GM12891 (cell line): Measurements from ENCODE around the gene PRKCE.

ENCODE experiments used
- PAX5 ChIP-seq: IDR thresholded peaks from 2 replicates; pipeline ENCODE4 v1.6.1; 2011; ENCODE audit warnings: low read length, moderate library complexity, mild to moderate bottlenecking; ENCODE audit not compliant: insufficient read depth, severe bottlenecking
- POLR2A ChIP-seq: IDR thresholded peaks from 2 replicates; pipeline ENCODE4 v1.6.1; 2011; ENCODE audit warnings: low read depth, low read length, control low read depth
- POLR2AphosphoS5 ChIP-seq: IDR thresholded peaks from 2 replicates; pipeline ENCODE4 v1.6.1; 2011; ENCODE audit warnings: low read depth, low read length, control low read depth
- POU2F2 ChIP-seq: IDR thresholded peaks from 2 replicates; pipeline ENCODE4 v1.6.1; 2011; ENCODE audit warnings: low read depth, mild to moderate bottlenecking, control low read depth, low read length, moderate library complexity
- SPI1 ChIP-seq: IDR thresholded peaks from 2 replicates; pipeline ENCODE4 v1.6.1; 2011; ENCODE audit warnings: low read depth, low read length, control low read depth
- TAF1 ChIP-seq: IDR thresholded peaks from 2 replicates; pipeline ENCODE4 v1.6.1; 2011; ENCODE audit warnings: low read depth, low read length, control low read depth

GRCh38 chr2:46198966-46199365 is 547.5 kb downstream of the PRKCE start:
- TF ChIP-seq POLR2AphosphoS5 (no peak), POLR2A (no peak), TAF1 (no peak), POU2F2 (no peak), SPI1 (no peak), PAX5 (no peak)
